Choroid plexus epithelial cell (primary cell): ENCODE data around the gene TNS1.

ENCODE experiments used
- DNase-seq: peaks from one replicate; pipeline ENCODE4 v3.0.0-alpha.2; 2010; ENCODE audit warnings: low read depth
- H3K4me3 ChIP-seq: 2 replicates; pipeline ENCODE4 v1.5.1; 2011; ENCODE audit warnings: low read depth, mild to moderate bottlenecking, control low read depth, low read length, moderate library complexity
- CTCF ChIP-seq: conservative IDR thresholded peaks from 2 replicates; pipeline ENCODE4 v1.5.1; 2011; ENCODE audit warnings: low read depth, mild to moderate bottlenecking, control low read depth, inconsistent platforms, low read length, moderate library complexity

Gene TNS1

GRCh38 chr2:217959723-217960122 lies 43.1 kb downstream of the TNS1 start:
- DNase-seq = no peak
- TF ChIP-seq CTCF = no peak
- no peak overlapping the region for H3K4me3 ChIP-seq

- TF ChIP-seq CTCF = no peak
- no peak for DNase-seq
Observed at GRCh38 chr2:217958884-217959225, 43.9 kb downstream of the TNS1 start.

GRCh38 chr2:217958206-217958883 lies 44.5 kb downstream of the TNS1 start:
- no peak overlapping the region for H3K4me3 ChIP-seq
- no peak for DNase-seq
- no peak for TF ChIP-seq CTCF

More at GRCh38 chr2:217958884-217959225, 43.9 kb downstream of the TNS1 start:
- H3K4me3 ChIP-seq = no peak overlapping the region

GRCh38 chr2:217956586-217957457 lies 46.0 kb downstream of the TNS1 start:
- TF ChIP-seq CTCF = no peak
- DNase-seq = no peak

GRCh38 chr2:217955881-217956493 lies 46.8 kb downstream of the TNS1 start:
- no peak overlapping the region for H3K4me3 ChIP-seq
- TF ChIP-seq CTCF = no peak
- no peak for DNase-seq

More at GRCh38 chr2:217956586-217957457, 46.0 kb downstream of the TNS1 start:
- H3K4me3 ChIP-seq = no peak overlapping the region

GRCh38 chr2:217954971-217955740 lies 47.6 kb downstream of the TNS1 start:
- DNase-seq = no peak
- H3K4me3 ChIP-seq = no peak overlapping the region
- no peak for TF ChIP-seq CTCF
